Measurements from ENCODE around the gene CFAP45.

DNA sequence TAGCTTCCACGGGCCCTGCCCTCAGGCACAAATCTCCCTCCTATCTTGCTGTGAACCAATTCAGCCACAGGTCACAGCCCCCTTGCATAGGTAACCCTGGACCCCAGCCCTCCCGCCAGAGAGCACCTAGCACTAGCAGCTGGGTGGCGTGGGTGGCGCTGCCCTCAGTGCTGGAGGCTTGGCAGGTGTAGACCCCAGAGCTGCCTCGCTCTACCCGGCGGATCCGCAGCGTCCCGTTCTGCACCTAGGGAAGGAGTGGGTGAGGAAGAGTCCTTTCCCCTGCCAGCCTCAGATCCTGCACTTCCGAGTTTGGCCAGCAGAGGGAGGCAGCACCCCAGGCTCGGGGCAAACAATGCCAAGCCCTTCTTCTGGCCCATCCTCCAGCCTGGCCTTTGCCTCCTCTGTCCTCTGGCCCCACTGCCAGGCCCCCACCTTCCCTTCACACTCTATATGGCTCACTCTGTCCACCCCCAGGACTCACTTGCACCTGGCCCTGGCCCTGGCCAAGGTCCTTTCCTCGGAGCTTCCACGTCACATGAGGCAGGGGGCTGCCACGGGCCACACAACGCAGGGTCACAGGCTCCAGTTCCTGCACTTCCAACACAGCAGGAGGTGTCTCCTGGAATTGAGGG, 36.4 kb upstream of the CFAP45 start:
- TF ChIP-seq, protein P1, sequence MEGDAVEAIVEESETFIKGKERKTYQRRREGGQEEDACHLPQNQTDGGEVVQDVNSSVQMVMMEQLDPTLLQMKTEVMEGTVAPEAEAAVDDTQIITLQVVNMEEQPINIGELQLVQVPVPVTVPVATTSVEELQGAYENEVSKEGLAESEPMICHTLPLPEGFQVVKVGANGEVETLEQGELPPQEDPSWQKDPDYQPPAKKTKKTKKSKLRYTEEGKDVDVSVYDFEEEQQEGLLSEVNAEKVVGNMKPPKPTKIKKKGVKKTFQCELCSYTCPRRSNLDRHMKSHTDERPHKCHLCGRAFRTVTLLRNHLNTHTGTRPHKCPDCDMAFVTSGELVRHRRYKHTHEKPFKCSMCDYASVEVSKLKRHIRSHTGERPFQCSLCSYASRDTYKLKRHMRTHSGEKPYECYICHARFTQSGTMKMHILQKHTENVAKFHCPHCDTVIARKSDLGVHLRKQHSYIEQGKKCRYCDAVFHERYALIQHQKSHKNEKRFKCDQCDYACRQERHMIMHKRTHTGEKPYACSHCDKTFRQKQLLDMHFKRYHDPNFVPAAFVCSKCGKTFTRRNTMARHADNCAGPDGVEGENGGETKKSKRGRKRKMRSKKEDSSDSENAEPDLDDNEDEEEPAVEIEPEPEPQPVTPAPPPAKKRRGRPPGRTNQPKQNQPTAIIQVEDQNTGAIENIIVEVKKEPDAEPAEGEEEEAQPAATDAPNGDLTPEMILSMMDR (IDR thresholded peaks at IDR 0.05; ENCODE audit: low read length), result peak; percentile 75
- TF ChIP-seq EZH2 (IDR thresholded peaks at IDR 0.05; ENCODE audit: borderline replicate concordance, low read length), result no peak
